NOMO-1 treated with dmso at 0.1 percent for 144 hours (cell line): ENCODE results near the gene SSR2.
"Not testable (repeated sequence)": the region's sequence is repeated elsewhere in the genome, so short reads cannot be mapped to it uniquely, and the experiment has no call there.

Source experiments
- DNase-seq: peaks from one replicate; lab custom pipeline; 2025; ENCODE audit not compliant: unreplicated experiment; lab: John Stamatoyannopoulos, UW

Gene SSR2

DNA sequence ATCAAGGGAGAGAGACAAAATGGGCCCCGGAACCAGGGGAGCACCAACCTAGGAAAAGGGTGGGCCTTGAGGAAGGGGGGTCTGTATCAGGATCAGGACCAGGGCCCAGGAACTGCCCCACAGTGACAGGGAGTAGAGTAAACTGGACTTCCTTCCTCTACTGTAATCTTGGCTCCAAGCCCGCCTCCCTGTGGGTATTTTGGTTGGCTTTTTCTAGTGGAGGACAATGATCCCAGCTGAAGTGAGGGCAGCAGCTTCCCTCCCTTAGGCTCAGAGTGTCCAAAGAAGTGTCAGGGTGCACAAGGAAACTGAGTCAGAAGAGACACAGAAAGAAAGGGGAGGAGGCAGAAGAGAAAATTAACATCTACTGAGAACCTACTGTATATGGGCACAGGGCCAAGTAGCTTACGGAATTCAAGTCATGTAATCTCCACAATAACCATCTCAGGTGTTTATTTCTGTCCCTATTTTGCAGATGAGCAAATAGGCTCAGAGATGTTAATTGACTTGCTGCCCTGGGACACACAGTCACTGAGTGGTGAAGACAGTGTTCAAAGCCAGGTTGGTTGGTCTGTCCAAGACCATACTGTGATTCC lies 28.0 kb upstream of the SSR2 start:
- DNase-seq, result no peak

DNA sequence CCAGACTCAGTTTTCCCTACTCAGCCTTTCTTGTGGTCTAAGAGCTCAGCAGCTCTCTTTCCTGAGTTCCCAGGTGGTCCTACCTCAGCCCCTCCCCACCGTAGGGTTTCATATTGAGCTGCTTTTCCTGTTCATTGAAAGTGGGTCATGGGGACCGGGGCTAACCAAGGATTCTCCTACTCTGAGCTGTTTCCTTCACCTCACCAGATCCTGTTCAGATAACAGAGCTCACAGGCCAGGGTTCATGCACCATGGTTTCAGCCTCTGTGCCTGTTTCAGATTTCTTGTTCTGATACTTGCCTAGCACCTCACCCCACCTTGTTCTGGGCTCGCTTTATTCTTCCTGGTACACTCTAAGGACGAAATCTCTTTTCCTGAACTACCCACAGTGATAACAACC lies 24.3 kb upstream of the SSR2 start:
- DNase-seq, result no peak

DNA sequence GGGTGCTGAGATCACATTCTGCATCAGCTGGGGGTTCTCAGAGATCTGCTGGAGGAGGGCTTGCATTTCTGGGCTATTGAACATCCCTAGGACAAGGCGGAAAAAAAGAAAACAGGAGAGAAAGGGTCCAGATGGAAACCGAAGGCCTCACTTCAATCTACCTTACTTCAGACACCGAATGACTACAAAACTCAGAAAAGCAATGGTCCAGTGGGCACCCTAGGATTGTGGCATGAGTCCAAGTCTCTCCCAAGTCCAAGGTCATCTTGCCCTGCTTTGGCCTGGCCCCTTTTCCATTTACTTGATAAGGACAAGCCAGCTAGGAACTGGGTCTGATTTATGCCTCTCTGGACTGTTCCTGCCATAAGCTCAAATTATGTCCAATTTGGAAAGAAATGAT lies 22.1 kb upstream of the SSR2 start:
- DNase-seq, result no peak

DNA sequence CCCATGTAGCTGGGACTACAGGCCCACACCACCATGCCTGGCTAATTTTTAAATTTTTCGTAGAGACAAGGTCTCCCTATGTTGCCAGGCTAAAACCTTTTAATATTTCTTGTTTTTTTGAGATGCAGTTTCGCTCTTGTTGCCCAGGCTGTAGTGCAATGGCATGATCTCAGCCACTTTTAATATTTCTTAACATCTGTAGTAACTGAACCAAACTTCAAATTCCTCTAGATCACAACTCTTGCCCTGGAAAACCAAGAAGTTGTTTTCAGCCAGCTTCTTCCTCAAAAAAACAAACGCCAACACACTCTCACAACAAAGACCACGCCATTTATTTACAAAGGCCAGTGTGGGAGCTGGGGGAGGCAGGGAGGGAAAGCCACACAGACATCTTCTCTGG lies 14.2 kb upstream of the SSR2 start:
- DNase-seq, result not testable (repeated sequence)

DNA sequence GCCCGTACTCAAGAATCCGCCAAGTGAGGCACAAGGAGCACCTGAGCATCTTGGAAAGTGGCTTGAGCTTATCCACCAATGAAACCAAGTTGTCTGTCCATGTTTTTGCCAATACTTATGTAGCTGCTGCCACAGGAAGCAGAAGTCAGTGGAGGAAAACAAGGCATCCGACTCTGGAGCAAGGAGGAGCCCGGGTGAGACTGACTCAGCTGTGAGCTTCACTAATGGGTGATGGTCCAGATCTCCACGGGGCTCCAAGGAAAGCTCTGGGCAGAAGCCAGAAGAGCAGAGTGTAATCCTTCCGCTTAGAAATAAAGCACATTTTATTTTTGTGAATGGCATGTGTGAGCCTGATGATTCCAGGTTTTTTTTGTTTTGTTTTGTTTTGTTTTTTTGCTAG lies 12.3 kb upstream of the SSR2 start:
- no peak for DNase-seq

DNA sequence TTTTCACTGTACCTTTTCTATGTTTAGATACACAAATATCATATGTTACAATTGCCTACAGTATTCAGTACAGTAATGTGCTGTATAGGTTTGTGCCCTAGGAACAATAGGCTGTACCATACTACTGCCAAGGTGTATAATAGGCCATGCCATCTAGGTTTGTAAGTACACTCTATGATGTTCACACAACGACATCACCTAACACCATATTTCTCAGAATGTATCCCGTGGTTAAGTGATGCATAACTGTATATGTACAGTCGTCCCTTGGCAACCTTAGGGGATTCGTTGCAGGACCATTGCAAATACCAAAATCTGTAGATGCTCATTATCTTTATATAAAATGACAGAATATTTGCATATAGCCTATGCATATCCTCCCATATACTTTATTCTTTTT lies 5.8 kb upstream of the SSR2 start:
- no peak for DNase-seq

DNA sequence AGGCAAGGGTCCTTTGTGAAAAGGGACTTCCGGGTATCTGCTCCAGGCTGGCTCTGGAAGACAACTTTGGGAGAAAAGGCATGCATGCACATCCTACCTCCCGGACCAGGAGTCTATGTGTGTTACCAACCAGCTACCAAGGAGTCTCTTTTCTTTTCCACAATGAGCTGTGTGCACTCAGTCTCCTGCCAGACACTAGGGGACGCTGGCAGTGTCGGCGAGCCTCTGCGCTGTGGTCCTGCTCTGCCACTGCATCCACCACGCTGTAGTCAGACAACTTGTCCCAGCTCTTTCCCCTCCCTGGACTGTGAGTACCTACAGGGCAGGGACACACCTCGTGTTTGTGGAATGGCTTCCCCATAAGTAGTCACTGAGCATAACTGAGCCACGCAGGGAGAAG lies 5.1 kb upstream of the SSR2 start:
- no peak for DNase-seq

DNA sequence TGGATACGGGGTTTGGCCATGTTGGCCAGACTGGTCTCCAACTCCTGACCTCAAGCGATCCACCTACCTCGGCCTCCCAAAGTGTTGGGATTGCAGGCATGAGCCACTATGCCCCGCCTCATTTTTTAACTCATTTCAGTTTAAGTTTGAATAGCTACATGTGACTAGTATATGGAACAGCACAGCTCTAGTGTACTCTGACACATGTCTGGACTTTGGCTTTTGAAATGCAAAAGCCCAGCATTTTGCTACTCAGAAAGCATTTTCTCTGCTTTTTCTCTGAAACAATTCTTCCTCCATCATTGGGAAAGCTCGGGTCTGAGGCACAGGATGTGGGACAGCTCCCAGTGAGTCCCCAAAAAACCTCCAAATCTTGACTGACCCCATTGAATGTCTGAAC lies 4.0 kb upstream of the SSR2 start:
- no peak for DNase-seq

DNA sequence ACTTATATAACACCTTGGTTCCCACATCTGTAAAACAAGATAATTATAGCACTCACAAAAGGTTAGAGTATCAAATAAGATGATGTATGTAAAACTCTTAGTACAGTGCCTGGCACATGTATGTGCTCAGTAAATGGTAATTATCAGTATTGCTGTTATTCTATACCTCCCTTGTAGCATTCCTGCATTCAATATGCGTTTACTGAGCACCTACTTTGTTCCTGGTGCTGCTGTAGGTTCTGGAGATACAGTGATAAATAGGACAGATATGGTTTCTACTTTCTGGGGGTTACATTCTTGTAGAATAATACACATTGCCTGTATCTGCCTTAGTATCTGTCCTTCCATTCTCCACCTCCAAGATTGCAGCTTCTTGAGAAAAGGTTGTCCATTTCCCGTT lies 1.2 kb upstream of the SSR2 start:
- no peak for DNase-seq

DNA sequence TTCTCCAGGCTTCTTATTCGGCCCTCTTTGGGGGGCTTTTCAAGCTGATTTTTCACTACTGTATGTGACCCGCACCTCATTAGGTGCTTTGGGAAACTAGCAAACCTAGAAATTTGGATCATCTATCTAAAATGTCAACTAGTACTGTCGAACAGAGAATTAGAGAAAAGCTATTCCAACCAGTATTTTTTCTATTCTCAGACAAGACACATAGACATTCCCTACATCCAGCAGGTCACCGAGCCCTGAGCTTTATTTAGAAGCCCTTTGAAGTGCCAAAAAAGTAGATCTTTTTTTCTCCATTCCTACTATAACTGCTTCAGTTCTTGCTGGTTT lies 310 bp upstream of the SSR2 start:
- no peak for DNase-seq

DNA sequence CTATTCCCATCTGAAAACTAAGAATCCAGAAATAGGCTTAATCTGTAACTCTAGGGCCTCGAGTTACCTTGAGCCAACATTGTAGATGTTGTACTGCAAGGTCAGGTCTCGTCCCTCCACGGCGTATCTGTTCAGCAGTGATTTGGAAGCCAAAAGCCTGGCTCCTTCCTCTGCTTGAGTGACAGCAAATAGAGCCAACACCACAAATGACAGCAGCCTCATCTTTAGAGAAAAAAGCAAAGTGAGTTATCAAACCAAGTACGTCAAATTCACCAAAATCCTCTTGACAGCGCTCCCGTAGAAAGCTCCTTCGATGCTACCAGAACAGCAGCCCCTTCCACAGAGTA lies 832 bp downstream of the SSR2 start:
- no peak for DNase-seq

DNA sequence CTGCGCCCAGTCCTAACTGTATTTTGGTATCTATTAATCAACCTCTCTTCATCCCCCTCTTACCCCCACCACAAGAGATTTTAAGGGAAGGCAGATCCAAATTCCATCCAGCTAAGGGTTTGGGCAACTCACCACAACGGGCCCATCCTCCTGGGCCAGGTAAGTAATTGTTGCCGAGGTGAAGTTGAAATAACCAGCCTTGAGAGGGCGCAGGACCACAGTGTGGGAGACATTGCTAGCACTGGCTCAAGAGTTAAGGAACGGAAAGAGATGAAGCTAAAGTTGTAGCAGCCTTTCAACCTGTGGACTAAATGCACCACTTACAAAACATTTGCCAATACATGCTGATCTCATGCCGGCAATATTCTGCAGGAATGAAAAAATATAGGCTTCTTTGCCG lies 5.9 kb downstream of the SSR2 start:
- DNase-seq, result no peak

DNA sequence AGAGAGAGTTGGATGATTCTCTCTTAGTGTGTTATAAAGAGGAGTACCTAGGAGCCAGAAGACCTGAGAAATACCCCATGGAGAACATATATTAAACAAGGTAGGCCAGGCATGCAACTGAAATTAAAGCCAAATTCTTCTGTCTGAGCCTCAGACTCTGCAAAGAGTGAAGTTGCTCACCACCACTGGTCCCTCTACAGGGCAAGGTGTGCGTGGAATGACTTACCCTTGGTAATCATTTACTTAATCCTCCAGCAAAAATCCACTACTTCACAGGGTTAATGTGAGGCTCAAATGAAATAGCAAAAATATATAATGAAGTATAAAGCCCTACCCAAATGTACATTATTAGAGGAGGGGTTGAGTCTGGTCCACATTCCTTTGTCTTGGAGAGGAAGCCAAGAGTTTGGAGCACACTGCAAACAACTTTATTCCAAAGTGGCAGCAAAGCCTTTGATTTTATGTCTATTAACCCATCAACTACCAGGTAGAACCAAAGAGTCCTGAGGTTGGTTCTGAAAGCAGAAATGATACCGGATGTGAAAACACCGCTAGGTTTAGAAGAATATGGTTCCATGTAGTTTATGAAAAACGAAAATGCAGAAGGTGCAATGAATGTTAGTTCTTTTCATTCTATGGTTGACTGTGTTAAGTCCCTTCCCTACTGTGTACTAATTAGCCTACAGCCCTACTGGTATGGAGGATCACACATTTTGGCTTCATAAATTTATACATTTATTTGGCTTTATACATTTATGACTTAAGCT lies 8.5 kb downstream of the SSR2 start:
- no peak for DNase-seq

DNA sequence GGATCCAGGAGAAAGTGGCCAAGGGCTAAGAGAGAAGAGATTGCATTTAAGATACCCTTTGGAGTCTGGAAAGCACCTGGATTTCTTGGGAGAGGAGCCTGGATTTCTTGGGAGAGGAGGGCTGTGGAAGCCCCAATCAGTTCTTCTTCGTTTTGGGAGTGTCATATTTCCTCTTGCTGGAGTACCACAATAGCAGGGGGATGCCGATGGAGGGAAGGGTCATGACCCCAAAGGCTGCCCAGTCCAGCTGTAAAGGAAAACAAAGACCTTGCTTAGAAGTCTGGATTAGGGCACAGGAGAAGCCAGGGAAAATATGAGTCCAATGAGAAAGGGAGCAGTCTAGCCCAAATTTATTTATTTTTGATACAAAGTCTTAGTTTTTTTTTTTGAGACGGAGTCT lies 11.3 kb downstream of the SSR2 start:
- no peak for DNase-seq

DNA sequence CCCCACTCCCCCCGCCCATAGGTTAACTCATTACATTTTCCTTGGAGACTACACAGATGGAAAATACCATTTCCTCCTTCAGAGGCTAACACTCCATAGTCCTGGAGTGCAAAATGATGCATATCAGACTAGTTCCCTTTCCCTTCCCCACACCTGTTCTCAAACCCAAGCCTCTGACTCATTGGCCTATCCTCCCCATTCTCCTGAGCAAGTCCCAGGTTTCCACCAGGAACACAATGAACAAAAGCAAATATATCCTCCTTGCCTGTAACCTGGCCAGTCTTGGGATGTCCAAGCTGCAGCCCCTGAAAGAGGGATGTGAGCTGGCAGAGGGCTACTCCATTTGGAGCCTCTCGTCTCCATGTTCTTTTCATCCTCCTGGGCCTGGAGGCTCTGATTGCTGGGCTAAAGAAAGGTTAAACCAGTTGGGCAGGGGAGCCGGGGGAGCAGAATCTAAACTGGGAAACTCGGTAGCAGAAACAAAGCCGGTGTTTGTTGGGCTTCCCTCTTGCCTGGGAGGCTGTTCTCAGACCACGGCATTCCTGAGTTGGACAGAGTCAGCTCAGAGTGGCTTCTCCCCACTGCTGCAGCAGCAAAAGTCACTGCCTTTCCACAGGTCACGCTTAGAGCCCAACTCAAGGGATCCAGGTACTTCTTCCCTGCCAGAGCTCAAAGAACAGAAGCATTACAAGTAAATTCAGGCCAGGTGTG lies 13.9 kb downstream of the SSR2 start:
- DNase-seq, result no peak

DNA sequence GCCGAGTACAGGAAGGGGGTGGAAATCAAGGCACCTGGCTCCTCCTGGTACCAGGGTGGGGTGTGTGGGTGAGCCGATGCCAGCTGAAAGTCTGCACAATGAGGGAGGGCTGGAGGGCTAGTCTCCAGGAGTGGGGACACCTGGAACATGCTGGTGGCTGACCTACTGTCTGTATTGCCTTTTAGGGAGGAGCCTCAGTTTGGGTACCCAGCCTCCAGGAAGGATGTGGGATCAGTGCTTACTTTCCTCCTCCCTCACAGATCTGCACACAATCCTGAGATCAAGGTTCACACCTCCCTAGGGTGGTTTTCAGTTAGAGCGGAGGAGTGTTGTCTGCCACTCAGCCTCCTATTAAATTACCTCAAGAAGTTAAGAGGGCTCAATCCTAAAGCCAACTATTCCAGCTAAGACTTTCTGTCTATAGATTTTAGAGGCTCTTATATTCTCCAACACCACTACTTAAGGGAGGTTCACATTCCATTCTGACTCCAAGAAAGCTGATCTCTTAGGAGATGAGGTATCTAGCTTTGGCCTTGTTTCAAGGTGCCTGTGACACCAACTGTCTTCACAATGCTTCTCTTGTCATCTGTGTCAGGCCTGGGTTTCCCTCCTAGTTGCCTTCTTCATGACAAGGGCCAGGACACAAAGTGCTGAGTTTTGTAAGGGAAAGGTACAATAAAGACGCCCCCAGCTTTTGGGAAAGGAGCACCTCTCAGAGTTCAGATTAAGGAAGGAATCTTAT lies 15.7 kb downstream of the SSR2 start:
- DNase-seq, result no peak

DNA sequence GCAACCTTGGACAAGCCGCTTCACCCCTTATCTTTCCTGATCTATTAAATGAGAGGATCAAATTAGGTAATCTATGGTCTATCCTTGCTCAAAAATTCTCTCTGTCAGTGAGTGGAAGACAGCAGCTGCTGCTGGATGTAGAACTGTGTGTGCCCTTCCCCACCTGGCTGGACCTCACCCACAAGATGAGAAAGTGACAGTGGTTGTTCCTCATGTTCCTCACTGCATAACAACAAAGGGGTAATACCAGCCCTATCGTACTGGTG lies 16.9 kb downstream of the SSR2 start:
- DNase-seq, result no peak

DNA sequence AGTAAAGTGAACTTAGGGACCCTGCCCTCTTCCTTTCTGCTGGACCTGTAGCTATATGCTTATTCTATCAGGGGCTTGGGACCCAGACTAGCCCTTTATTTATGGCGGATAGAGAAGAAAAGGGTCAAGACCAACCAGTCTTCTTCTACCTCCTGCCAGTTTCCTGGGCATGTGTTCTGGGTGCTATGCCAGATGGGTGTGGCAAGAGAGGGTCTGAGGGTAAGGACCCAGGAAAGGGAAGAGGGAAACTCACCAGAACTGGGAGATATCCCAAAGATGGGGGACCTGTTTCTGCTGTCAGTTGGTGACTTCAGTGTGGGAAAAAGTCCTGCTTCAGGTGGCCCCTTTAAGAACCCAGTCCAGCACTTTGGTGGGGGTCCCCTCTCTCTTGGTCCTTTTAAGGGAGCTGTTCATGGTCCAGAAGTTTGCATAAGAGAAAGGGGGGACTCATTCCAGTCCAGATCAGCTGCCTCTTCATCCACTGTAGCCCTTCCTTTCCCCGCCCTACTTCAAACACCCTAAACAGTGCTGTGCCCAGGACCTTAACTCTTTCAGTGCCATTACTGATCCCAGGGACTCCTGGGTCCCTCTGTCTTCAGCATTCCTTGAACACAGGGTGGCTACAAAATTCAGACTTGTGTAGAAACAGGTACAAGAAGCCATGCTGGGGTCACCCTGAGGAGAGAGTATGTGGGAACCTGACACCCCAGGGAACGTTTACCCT lies 18.4 kb downstream of the SSR2 start:
- DNase-seq, result no peak

DNA sequence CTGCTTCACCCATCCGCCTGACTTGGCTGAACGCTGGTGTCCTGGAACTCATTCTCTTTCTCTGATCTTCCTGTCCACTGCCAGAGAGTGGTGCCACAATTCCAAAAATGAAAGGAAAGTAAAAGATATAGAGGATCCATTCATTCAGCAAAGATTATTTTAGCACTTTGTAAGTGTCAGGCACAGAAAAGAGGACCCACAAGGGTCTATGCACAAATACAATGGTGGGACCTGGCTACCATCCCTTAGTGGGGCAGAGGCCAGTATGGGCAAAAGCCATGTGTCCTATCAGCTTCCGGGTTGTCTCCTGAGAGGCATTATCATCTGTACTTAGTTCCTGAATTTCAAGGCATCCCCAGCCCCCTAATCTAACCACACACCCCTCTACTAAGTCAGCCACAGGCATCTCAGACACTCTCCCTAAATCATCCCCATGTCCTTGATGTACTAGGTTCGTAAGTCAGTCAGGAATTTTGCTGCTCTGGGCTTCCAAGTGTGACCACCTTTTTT lies 19.0 kb downstream of the SSR2 start:
- DNase-seq, result no peak

DNA sequence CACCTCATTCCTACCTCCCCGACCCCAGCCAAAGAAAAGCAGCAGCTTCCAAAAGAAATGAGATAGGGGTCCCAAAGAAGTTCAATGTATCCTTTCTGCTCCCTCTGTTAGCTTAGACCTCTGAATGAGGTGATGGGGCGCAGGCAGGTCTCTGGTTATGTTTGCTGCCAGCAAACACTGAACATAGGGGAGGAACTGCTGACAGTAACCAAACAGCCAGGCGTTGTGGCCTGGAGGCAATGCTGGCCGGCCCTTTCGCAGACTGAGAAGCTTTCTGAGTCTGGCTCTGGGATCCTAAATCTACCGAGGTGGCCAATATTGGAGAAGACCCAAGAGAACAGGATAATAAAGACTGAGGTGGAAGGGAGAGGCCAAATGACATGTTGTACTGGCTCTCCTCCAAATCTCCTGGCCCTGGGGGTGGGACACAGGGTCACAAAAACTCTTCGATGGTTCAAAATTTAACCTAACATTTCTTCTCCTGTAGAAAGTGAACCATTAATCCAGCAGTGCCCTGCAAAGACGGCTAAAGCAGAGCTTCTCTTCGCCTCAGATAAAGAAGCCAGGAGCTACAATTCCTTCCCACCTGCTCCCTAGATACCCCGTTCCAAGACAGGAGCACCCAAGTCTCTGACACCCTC lies 19.6 kb downstream of the SSR2 start:
- no peak for DNase-seq

DNA sequence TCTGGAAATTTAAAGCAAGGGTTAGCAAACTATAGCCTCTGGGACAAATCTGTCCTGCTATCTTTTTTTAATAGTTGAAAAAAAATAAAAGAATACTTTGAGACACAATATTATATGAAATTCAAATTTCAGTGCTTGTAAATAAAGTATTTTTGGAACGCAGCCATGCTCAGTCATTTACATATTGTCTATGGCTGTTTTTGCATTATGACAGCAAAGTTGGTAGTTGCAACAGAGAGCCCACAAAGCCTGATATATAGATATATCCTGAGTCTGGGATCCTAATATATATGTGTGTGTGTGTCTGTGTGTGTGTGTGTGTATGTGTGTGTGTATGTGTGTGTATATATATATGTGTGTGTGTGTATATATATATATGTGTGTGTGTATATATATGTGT lies 20.8 kb downstream of the SSR2 start:
- DNase-seq, result no peak
